ENCODE results near the gene TRAPPC4. TPM values are rescaled to one million over a fixed set of nuclear protein-coding genes. Genes with fewer than 3 reads are reported as not detected.

The TRAPPC4 gene
- polyA plus RNA-seq, 1 experiment, result 95.3 TPM

DNA sequence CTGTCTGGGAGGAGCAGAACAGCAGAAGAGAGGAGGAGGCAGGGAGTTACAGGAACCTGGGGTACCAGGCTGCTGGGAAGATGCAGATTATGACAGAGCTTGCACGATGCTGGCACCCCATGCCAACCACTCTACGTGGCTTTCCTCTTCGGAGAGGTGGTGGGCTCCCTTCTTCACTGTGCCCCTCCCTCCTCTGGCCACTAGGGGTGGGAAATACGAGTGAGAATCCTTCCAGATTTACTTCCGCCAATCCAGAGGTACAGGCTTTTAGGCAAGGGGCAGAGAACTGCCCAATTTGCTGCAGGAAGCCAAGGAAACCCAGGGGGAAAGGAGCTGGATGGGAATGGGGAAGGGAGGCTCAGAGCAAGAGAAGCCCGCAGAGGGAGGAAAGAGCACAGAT is 26.1 kb downstream of the TRAPPC4 start:
- TF ChIP-seq, protein P1, sequence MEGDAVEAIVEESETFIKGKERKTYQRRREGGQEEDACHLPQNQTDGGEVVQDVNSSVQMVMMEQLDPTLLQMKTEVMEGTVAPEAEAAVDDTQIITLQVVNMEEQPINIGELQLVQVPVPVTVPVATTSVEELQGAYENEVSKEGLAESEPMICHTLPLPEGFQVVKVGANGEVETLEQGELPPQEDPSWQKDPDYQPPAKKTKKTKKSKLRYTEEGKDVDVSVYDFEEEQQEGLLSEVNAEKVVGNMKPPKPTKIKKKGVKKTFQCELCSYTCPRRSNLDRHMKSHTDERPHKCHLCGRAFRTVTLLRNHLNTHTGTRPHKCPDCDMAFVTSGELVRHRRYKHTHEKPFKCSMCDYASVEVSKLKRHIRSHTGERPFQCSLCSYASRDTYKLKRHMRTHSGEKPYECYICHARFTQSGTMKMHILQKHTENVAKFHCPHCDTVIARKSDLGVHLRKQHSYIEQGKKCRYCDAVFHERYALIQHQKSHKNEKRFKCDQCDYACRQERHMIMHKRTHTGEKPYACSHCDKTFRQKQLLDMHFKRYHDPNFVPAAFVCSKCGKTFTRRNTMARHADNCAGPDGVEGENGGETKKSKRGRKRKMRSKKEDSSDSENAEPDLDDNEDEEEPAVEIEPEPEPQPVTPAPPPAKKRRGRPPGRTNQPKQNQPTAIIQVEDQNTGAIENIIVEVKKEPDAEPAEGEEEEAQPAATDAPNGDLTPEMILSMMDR (IDR thresholded peaks at IDR 0.05; ENCODE audit: low read depth, low read length), result peak; percentile 21; the same call in 1 of the 2 replicates
- CTCF ChIA-PET, result interaction anchor here (0.9 to 1.1 kb wide), 2 partner anchors 11 to 12 kb away, joined by 3 read pairs; no protein-coding TSS in a partner anchor

DNA sequence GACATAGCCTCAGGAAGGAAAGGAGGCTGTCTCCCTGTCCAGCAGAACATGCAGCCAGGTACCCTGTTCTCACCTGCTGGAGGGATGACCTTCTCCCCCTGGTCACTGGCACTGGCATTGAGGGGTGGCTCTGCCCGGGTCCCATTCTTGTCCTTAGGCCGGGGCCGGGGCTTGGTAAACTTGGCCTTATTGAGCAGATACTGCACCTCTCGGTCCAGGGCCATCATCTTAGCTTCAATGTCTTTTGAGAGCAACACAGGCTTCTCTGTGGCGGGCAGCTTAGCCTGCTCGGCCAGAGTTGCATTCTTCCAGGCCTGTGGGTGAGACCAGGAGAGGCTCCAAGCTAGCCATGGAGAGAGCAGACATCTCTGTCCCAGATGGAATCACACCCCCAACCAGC is 27.9 kb downstream of the TRAPPC4 start:
- H3K27ac ChIP-seq (ENCODE audit: low read depth, low read length), result no peak overlapping the region
- H3K4me3 ChIP-seq (ENCODE audit: low read depth, low read length), result no peak overlapping the region
- POLR2A ChIA-PET, result no interaction called here

More for the DNA sequence above, 26.1 kb downstream of the TRAPPC4 start:
- H3K27me3 ChIP-seq (ENCODE audit: control insufficient read depth, insufficient read depth, low read length), result no peaks in the 10 kb centered on the region
- DNase-seq (ENCODE audit: low read depth, low spot score), result no peak
- no peak overlapping the region for H3K4me3 ChIP-seq (ENCODE audit: low read depth, low read length)
- no peaks in the 10 kb centered on the region; the same call in 1 of the 2 replicates for H3K9me3 ChIP-seq (ENCODE audit: control insufficient read depth, insufficient read depth, low read length)
- no peak overlapping the region for H3K27ac ChIP-seq (ENCODE audit: low read depth, low read length)
- POLR2A ChIA-PET, result no interaction called here

DNA sequence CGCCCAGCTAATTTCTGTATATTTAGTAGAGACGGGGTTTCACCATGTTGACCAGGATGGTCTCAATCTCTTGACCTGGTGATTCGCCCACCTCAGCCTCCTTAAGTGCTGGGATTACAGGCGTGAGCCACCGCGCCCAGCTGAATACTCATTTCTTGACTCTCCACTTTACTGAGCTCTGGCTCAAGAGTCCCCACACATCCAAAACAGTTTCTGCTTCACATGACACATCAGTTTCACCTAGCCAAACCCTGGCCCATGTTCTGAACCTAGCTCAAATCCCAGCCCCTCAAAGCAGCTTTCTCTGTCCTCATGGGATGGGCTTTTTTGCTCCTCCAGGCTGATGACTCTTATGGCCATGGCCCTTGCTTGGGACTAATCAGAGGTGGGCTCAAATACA is 28.6 kb downstream of the TRAPPC4 start:
- no peak for DNase-seq (ENCODE audit: low read depth, low spot score)
- TF ChIP-seq, protein P1 (IDR thresholded peaks at IDR 0.05; ENCODE audit: low read depth, low read length), result no peak
- CTCF ChIA-PET, result interaction anchor here (0.9 kb wide), 1 partner anchor 158 kb away, joined by 3 read pairs; no protein-coding TSS in a partner anchor
- H3K9me3 ChIP-seq (ENCODE audit: control insufficient read depth, insufficient read depth, low read length), result no peaks in the 10 kb centered on the region; the same call in 1 of the 2 replicates
- H3K27ac ChIP-seq (ENCODE audit: low read depth, low read length), result no peak overlapping the region
- H3K27me3 ChIP-seq (ENCODE audit: control insufficient read depth, insufficient read depth, low read length), result no peaks in the 10 kb centered on the region
- POLR2A ChIA-PET, result interaction anchor here (0.7 to 1.1 kb wide), 2 partner anchors 9 to 34 kb away, joined by 3 to 4 read pairs; no protein-coding TSS in a partner anchor
- H3K4me3 ChIP-seq (ENCODE audit: low read depth, low read length), result no peak overlapping the region

More for the DNA sequence above, 27.9 kb downstream of the TRAPPC4 start:
- TF ChIP-seq, protein P1 (IDR thresholded peaks at IDR 0.05; ENCODE audit: low read depth, low read length), result no peak
- CTCF ChIA-PET, result no interaction called here
- Histone ChIP-seq H3K9me3 (ENCODE audit: control insufficient read depth, insufficient read depth, low read length) (no peaks in the 10 kb centered on the region; the same call in 1 of the 2 replicates), H3K27me3 (ENCODE audit: control insufficient read depth, insufficient read depth, low read length) (no peaks in the 10 kb centered on the region)
- no peak for DNase-seq (ENCODE audit: low read depth, low spot score)

DNA sequence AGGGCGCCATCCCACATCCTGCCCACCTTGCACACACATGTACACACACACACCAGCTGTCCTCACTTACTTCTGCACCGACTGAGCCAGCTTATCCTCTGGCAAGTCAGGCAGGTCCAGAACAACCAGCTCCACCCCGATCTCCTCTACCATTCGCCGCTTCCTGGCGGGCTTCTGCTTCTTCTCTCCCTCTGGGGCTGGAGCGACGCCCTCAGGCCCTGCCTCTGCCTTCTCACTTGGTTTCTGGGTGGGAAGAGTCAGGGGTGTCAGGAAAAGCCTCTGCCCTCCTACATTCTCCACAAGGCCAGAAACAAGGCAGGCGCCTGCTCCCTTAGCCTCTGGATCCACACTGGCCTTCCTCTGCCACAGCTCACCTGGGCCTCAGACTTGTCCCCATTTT is 30.1 kb downstream of the TRAPPC4 start:
- Histone ChIP-seq H3K9me3 (ENCODE audit: control insufficient read depth, insufficient read depth, low read length) (no peaks in the 10 kb centered on the region; the same call in 1 of the 2 replicates), H3K27ac (ENCODE audit: low read depth, low read length) (no peak overlapping the region), H3K27me3 (ENCODE audit: control insufficient read depth, insufficient read depth, low read length) (no peaks in the 10 kb centered on the region), H3K4me3 (ENCODE audit: low read depth, low read length) (no peak overlapping the region)
- ChIA-PET POLR2A (no interaction called here), CTCF (interaction anchor here (1.6 kb wide), 1 partner anchor 17 kb away, joined by 8 read pairs; no protein-coding TSS in a partner anchor)
- TF ChIP-seq, protein P1 (IDR thresholded peaks at IDR 0.05; ENCODE audit: low read depth, low read length), result no peak
- no peak for DNase-seq (ENCODE audit: low read depth, low spot score)

DNA sequence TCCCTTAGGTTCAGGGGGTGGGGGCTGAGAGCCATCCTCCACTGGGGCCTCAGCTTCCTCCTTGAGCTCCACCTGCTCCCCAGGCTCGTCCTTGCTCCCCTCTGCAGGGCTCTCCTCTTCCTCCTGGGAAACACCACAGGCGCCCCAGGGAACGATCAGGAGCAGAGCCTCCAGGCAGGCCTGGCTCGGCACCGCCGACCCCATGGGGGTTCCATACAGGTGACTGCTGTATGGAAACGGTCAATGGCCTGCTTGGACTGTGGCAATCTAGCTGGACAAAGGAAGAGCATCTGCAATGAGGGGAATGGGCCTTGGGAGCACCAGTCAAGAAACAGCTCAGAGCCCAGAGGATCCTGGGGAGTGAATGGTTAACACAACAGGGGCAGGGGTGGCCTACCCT is 30.5 kb downstream of the TRAPPC4 start:
- H3K27me3 ChIP-seq (ENCODE audit: control insufficient read depth, insufficient read depth, low read length), result no peaks in the 10 kb centered on the region
- CTCF ChIA-PET, result interaction anchor here (1.6 kb wide), 1 partner anchor 18 kb away, joined by 8 read pairs; no protein-coding TSS in a partner anchor
- H3K4me3 ChIP-seq (ENCODE audit: low read depth, low read length), result no peak overlapping the region
- TF ChIP-seq, protein P1 (IDR thresholded peaks at IDR 0.05; ENCODE audit: low read depth, low read length), result no peak
- no peak for DNase-seq (ENCODE audit: low read depth, low spot score)
- H3K27ac ChIP-seq (ENCODE audit: low read depth, low read length), result no peak overlapping the region
- POLR2A ChIA-PET, result no interaction called here
- H3K9me3 ChIP-seq (ENCODE audit: control insufficient read depth, insufficient read depth, low read length), result no peaks in the 10 kb centered on the region; the same call in 1 of the 2 replicates

All from AG04450 (cell line).